ENCODE data around the gene ATP6V0A1.

DNA sequence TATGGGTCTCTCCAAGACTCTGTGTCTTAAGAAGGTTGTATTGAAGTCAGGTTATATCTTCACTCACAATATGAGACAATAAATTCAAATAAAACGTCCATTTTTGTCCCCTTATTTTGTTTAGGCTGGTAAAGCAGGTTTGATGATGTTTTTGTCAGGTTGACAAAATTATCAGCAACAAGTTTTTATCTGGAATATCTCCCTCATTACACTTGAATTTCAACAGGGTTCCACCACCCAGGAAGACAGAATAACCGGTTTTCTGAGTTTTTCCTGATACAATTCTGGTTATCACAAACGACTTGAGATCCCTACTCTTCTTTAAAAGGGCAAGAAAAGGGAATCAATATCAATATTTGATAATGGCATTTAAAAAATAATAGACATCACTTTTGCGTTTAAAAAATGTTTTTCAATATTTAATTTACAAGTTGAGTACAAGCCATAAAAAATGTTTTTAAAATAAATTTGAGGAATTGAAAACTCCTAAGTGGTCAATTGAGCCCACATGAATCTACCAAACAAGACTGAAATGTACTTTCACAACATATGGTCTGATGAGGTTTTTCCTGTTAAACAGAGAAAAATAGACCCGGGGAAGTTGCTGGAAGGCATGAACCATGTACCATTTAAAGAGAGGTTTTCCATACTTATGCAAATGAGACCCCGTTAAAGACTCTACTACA is 1.4 kb upstream of the ATP6V0A1 start:
- TF ChIP-seq, protein P1, sequence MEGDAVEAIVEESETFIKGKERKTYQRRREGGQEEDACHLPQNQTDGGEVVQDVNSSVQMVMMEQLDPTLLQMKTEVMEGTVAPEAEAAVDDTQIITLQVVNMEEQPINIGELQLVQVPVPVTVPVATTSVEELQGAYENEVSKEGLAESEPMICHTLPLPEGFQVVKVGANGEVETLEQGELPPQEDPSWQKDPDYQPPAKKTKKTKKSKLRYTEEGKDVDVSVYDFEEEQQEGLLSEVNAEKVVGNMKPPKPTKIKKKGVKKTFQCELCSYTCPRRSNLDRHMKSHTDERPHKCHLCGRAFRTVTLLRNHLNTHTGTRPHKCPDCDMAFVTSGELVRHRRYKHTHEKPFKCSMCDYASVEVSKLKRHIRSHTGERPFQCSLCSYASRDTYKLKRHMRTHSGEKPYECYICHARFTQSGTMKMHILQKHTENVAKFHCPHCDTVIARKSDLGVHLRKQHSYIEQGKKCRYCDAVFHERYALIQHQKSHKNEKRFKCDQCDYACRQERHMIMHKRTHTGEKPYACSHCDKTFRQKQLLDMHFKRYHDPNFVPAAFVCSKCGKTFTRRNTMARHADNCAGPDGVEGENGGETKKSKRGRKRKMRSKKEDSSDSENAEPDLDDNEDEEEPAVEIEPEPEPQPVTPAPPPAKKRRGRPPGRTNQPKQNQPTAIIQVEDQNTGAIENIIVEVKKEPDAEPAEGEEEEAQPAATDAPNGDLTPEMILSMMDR (IDR thresholded peaks at IDR 0.05), result no peak
- TF ChIP-seq POLR2AphosphoS5 (IDR thresholded peaks at IDR 0.05) (no peak), POLR2A (IDR thresholded peaks at IDR 0.05; ENCODE audit: low read depth) (no peak), EP300 (IDR thresholded peaks at IDR 0.05) (no peak)
